ENCODE results near the gene ILK. TPM values are rescaled to one million over a fixed set of nuclear protein-coding genes. Genes with fewer than 3 reads are reported as not detected.

ILK gene
- total and polyA plus RNA-seq, 2 donors (not counting 3 experiments of a cell fraction or from before 2014, with no cell fraction given): 221 to 296 TPM

GRCh38 chr11:6658647-6659046 is 55.1 kb downstream of the ILK start:
- Histone ChIP-seq H3K4me1 (ENCODE audit: control insufficient read depth, extremely low read depth, insufficient read depth, low read length) (peaks cover 15% of the 10 kb centered on the region), H3K4me3 (replicated peaks in 1 of 3; ENCODE audit: insufficient read depth in 1 of 3, low read depth in 1 of 3, low read length in 3 of 3) (no peak overlapping the region), H4K20me1 (replicated peaks; ENCODE audit: control insufficient read depth, extremely low read depth, insufficient read depth, low read length) (no peaks in the 10 kb centered on the region), H3K27me3 (ENCODE audit: control insufficient read depth in 2 of 2, insufficient read depth in 2 of 2, low read length in 2 of 2) (no peaks in the 10 kb centered on the region), H3K79me2 (ENCODE audit: control insufficient read depth, insufficient read depth, low read length) (peaks cover 2% of the 10 kb centered on the region), H2AFZ (ENCODE audit: low read depth, low read length) (no peak overlapping the region), H3K36me3 (ENCODE audit: control insufficient read depth in 2 of 2, extremely low read depth in 1 of 2, insufficient read depth in 2 of 2, low read length in 2 of 2) (no peaks in the 10 kb centered on the region), H3K9me3 (replicated peaks; ENCODE audit: control insufficient read depth, insufficient read depth, low read length) (no peaks in the 10 kb centered on the region), H3K9ac (replicated peaks; ENCODE audit: extremely low read depth, insufficient read depth, low read length) (no peak overlapping the region), H3K27ac (ENCODE audit: insufficient read depth, low read depth, low read length) (no peak overlapping the region), H3K9me1 (replicated peaks; ENCODE audit: control insufficient read depth, extremely low read depth, insufficient read depth, low read length) (no peaks in the 10 kb centered on the region), H3K4me2 (ENCODE audit: insufficient read depth, low read length) (no peak overlapping the region)
- intact Hi-C loops (cut with micrococcal nuclease) (no loop called here), dilution Hi-C loops (cut with MboI; ENCODE audit: extremely low pct_ligation_motif_present, low sequenced_read_pairs) (no loop called here)
- POLR2A ChIA-PET: no interaction called here
- no peak for TF ChIP-seq POLR2A (IDR thresholded peaks at IDR 0.05; ENCODE audit: low read depth, low read length)
- TF ChIP-seq POLR2AphosphoS5 (IDR thresholded peaks at IDR 0.05; ENCODE audit: insufficient read depth, low read depth, low read length): no peak
- no peak for TF ChIP-seq GATA2 (IDR thresholded peaks at IDR 0.05; ENCODE audit: insufficient read depth, insufficient read length, low read depth, low read length)
- TF ChIP-seq FOS (IDR thresholded peaks at IDR 0.05; ENCODE audit: borderline replicate concordance, insufficient read depth, low read length): no peak
- TF ChIP-seq, protein P1, sequence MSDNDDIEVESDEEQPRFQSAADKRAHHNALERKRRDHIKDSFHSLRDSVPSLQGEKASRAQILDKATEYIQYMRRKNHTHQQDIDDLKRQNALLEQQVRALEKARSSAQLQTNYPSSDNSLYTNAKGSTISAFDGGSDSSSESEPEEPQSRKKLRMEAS (IDR thresholded peaks at IDR 0.05; ENCODE audit: insufficient read depth, insufficient read length): no peak
- TF ChIP-seq MYC (IDR thresholded peaks at IDR 0.05; ENCODE audit: low read depth, low read length): no peak
- no peak for TF ChIP-seq EZH2 (IDR thresholded peaks at IDR 0.05; ENCODE audit: borderline replicate concordance, low read depth, low read length, severe bottlenecking)
- TF ChIP-seq JUN (IDR thresholded peaks at IDR 0.05; ENCODE audit: borderline replicate concordance, insufficient read depth, insufficient read length, low read depth): no peak
- DNase-seq (ENCODE audit: low read depth, low spot score) (no peak), FAIRE-seq (no peak)
- CTCF ChIA-PET: interaction anchor here (0.9 to 1.2 kb wide), 4 partner anchors 10 to 279 kb away, joined by 3 read pairs; partner anchors contain the start of gene TAF10
- no TSS peak for BruUV-seq (replicated peaks)

Other genes with a start within 250 kb of the ILK start
- 51.9 and 58.9 TPM in 2 replicates for gene SMPD1, start 213.3 kb upstream of the ILK start, total RNA-seq
- 93.6 and 105 TPM in 2 replicates for gene SMPD1, start 213.3 kb upstream of the ILK start, polyA plus RNA-seq
- gene APBB1, start 184.7 kb upstream of the ILK start, total RNA-seq: 44.3 and 48.0 TPM in 2 replicates
- gene APBB1, start 184.7 kb upstream of the ILK start, polyA plus RNA-seq: 63.5 and 63.8 TPM in 2 replicates
- 1.3 and 2.1 TPM in 2 replicates for gene HPX, start 162.8 kb upstream of the ILK start, total RNA-seq
- gene HPX, start 162.8 kb upstream of the ILK start, polyA plus RNA-seq: 1.5 and 1.6 TPM in 2 replicates
- 25.6 and 29.2 TPM in 2 replicates for gene TRIM3, start 129.8 kb upstream of the ILK start, total RNA-seq
- gene TRIM3, start 129.8 kb upstream of the ILK start, polyA plus RNA-seq: 21.8 and 22.2 TPM in 2 replicates
- gene ARFIP2, start 122.4 kb upstream of the ILK start, total RNA-seq: 46.7 and 48.4 TPM in 2 replicates
- 62.9 and 64.6 TPM in 2 replicates for gene ARFIP2, start 122.4 kb upstream of the ILK start, polyA plus RNA-seq
- 29.2 and 31.3 TPM in 2 replicates for gene TIMM10B, start 122.3 kb upstream of the ILK start, total RNA-seq
- gene TIMM10B, start 122.3 kb upstream of the ILK start, polyA plus RNA-seq: 36.5 and 41.8 TPM in 2 replicates
- 6.5 and 8.6 TPM in 2 replicates for gene DNHD1, start 106.5 kb upstream of the ILK start, total RNA-seq
- gene DNHD1, start 106.5 kb upstream of the ILK start, polyA plus RNA-seq: 3.7 and 4.4 TPM in 2 replicates
- 19.4 and 23.3 TPM in 2 replicates for gene RRP8, start 158 bp upstream of the ILK start, total RNA-seq
- 6.4 and 7.2 TPM in 2 replicates for gene RRP8, start 158 bp upstream of the ILK start, polyA plus RNA-seq
- 86.2 and 105 TPM in 2 replicates for gene TAF10, start 8.4 kb downstream of the ILK start, total RNA-seq
- 149 and 208 TPM in 2 replicates for gene TAF10, start 8.4 kb downstream of the ILK start, polyA plus RNA-seq
- 101 and 124 TPM in 2 replicates for gene TPP1, start 15.6 kb downstream of the ILK start, total RNA-seq
- gene TPP1, start 15.6 kb downstream of the ILK start, polyA plus RNA-seq: 219 and 224 TPM in 2 replicates
- 73.0 and 73.1 TPM in 2 replicates for gene DCHS1, start 52.0 kb downstream of the ILK start, total RNA-seq
- 56.2 and 64.2 TPM in 2 replicates for gene DCHS1, start 52.0 kb downstream of the ILK start, polyA plus RNA-seq
- gene MRPL17, start 79.6 kb downstream of the ILK start, total RNA-seq: 86.8 and 87.2 TPM in 2 replicates
- gene MRPL17, start 79.6 kb downstream of the ILK start, polyA plus RNA-seq: 61.7 and 67.6 TPM in 2 replicates
- gene OR2AG2, start 168.2 kb downstream of the ILK start, total RNA-seq: 0.33 and 0.46 TPM in 2 replicates
- gene OR2AG2, start 168.2 kb downstream of the ILK start, polyA plus RNA-seq: 0.13 and 0.18 TPM in 2 replicates
- not detected in 2 replicates for gene OR2AG1, start 179.2 kb downstream of the ILK start, total RNA-seq
- not detected in 2 replicates for gene OR2AG1, start 179.2 kb downstream of the ILK start, polyA plus RNA-seq
- gene OR6A2, start 195.9 kb downstream of the ILK start, total RNA-seq: 0.27 and 0.46 TPM in 2 replicates
- 0.06 and 0.21 TPM in 2 replicates for gene OR6A2, start 195.9 kb downstream of the ILK start, polyA plus RNA-seq
- gene OR10A5, start 241.9 kb downstream of the ILK start, total RNA-seq: not detected in 2 replicates
- not detected in 2 replicates for gene OR10A5, start 241.9 kb downstream of the ILK start, polyA plus RNA-seq

Measured in endothelial cell of umbilical vein (primary cell).